Fibroblast of gingiva (primary cell): ENCODE measurements around the gene DEPDC1B.
"Not testable (repeated sequence)": the region's sequence is repeated elsewhere in the genome, so short reads cannot be mapped to it uniquely, and the experiment has no call there.

Experiments
- DNase-seq: peaks from one replicate; pipeline ENCODE4 v3.0.0-alpha.2; 2011; ENCODE audit warnings: low read depth

The DEPDC1B gene

GRCh38 chr5:60584304-60584703 lies 115.7 kb downstream of the DEPDC1B start:
- DNase-seq, result no peak

GRCh38 chr5:60583616-60584015 lies 116.3 kb downstream of the DEPDC1B start:
- no peak for DNase-seq

GRCh38 chr5:60578315-60578714 lies 121.7 kb downstream of the DEPDC1B start:
- DNase-seq, result no peak

GRCh38 chr5:60577116-60577515 lies 122.8 kb downstream of the DEPDC1B start:
- DNase-seq, result no peak

GRCh38 chr5:60576425-60576824 lies 123.5 kb downstream of the DEPDC1B start:
- no peak for DNase-seq

- no peak for DNase-seq
Measured at GRCh38 chr5:60568646-60569045, 131.3 kb downstream of the DEPDC1B start.

- DNase-seq, result no peak
Measured at GRCh38 chr5:60563696-60564324, 136.2 kb downstream of the DEPDC1B start.

GRCh38 chr5:60553291-60553690 lies 146.7 kb downstream of the DEPDC1B start:
- not testable (repeated sequence) for DNase-seq

GRCh38 chr5:60551829-60552228 lies 148.1 kb downstream of the DEPDC1B start:
- no peak for DNase-seq

GRCh38 chr5:60551250-60551649 lies 148.7 kb downstream of the DEPDC1B start:
- DNase-seq, result no peak

- no peak for DNase-seq
Measured at GRCh38 chr5:60550311-60550710, 149.7 kb downstream of the DEPDC1B start.

GRCh38 chr5:60549841-60550240 lies 150.1 kb downstream of the DEPDC1B start:
- no peak for DNase-seq
